Activated naive CD4-positive, alpha-beta T cell treated with anti-CD3 and anti-CD28 coated beads, Interleukin-2, amount 10 ng/mL, durations not matched to agents 7 days and 5 days (primary cell): Measurements from ENCODE around the gene WLS.

Source experiments
- CTCF ChIA-PET: fragments of 350-600 bp; sonication (Branson Sonifier 250); formaldehyde crosslinking; loops from one replicate; lab custom pipeline; 2021; ENCODE audit warnings: antibody characterized with exemption; lab: Charles Lee
- DNase-seq: peaks from one replicate; pipeline ENCODE4 v3.0.0-alpha.2; 2020
- H3K27ac Mint-ChIP-seq: one replicate; pipeline ENCODE4 v1.8.0; 2021; ENCODE audit warnings: mild to moderate bottlenecking, moderate library complexity, mixed read lengths
- H3K27me3 Mint-ChIP-seq: one replicate; pipeline ENCODE4 v1.8.0; 2021; ENCODE audit warnings: mild to moderate bottlenecking, mixed read lengths
- H3K36me3 Mint-ChIP-seq: one replicate; pipeline ENCODE4 v1.8.0; 2021; ENCODE audit warnings: mixed read lengths
- H3K4me1 Mint-ChIP-seq: one replicate; pipeline ENCODE4 v1.8.0; 2021; ENCODE audit warnings: mixed read lengths
- H3K4me3 Mint-ChIP-seq: one replicate; pipeline ENCODE4 v1.8.0; 2021; ENCODE audit warnings: mild to moderate bottlenecking, moderate library complexity, mixed read lengths
- H3K9me3 Mint-ChIP-seq: one replicate; pipeline ENCODE4 v1.8.0; 2021; ENCODE audit warnings: mixed read lengths

The WLS gene

DNA sequence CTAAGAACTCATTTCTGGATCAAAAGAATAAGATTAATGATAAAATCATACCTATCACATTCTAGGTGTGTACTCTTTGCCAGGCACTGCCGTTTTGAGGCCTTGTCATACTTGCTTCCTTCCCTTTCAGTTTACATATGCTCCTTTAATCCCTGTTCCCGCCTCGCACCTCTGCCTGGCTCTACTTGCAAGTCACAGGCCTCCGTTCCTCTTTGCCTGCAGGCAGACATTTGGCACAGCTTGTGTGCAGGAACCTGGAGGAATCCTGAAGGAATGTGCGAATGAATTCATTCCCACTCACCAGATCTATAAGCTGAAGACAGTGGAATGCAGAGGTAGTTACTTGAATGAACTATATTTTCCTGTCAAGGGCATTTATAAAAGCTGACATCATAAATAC is 13.8 kb downstream of the WLS start:
- CTCF ChIA-PET = no interaction called here
- H3K4me3 Mint-ChIP-seq = no peak overlapping the region
- H3K27ac Mint-ChIP-seq = no peak overlapping the region
- H3K36me3 Mint-ChIP-seq = no peaks in the 10 kb centered on the region
- no peak for DNase-seq
- no peaks in the 10 kb centered on the region for H3K27me3 Mint-ChIP-seq
- no peaks in the 10 kb centered on the region for H3K4me1 Mint-ChIP-seq
- H3K9me3 Mint-ChIP-seq = no peaks in the 10 kb centered on the region

DNA sequence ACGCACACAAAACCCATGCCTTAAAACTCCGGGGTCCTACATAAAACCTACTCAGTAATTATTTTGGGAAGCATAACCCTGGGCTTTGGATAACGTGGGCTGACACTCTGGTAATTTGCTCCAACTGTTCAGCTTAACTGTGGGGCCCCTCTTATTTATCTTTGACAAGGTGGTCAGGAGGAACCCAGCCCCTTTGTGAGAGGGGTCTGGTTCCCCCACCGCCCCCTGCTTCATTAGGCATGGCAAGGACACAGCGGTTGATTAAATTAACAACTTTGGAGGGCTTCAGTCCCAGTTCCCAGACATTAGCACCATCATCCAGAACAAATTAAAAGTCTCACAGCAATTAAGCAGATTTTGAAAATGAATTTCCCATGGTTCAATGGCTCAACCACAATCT is 14.7 kb downstream of the WLS start:
- no peak overlapping the region for H3K27ac Mint-ChIP-seq
- H3K4me1 Mint-ChIP-seq = no peaks in the 10 kb centered on the region
- DNase-seq = no peak
- no peaks in the 10 kb centered on the region for H3K9me3 Mint-ChIP-seq
- CTCF ChIA-PET = no interaction called here
- H3K4me3 Mint-ChIP-seq = no peak overlapping the region
- H3K27me3 Mint-ChIP-seq = no peaks in the 10 kb centered on the region
- no peaks in the 10 kb centered on the region for H3K36me3 Mint-ChIP-seq

DNA sequence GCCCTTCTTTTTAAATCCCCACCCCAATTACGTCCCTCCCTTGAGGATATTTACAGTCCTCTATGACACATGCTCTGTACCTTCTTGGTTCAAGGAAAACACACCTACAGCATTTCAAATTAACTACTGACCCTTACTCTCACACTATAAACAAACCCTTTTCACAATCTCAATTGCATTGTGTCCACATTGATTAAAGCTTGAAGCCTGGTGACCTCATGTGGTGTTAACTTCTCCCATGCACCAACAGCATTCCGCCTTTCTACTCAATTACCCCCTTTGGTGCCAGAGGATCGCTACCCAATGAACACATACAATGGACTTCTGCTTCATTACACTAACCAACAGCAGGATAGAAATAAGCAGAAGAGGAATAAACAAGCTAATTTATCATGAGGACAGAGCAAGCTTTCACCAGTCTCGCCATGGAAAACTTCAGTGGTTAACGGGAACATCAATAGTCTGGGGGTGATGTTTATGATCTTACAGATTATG is 15.2 kb downstream of the WLS start:
- H3K27me3 Mint-ChIP-seq = no peaks in the 10 kb centered on the region
- no peak overlapping the region for H3K4me3 Mint-ChIP-seq
- H3K27ac Mint-ChIP-seq = no peak overlapping the region
- no peaks in the 10 kb centered on the region for H3K36me3 Mint-ChIP-seq
- no peaks in the 10 kb centered on the region for H3K4me1 Mint-ChIP-seq
- CTCF ChIA-PET = no interaction called here
- DNase-seq = no peak
- no peaks in the 10 kb centered on the region for H3K9me3 Mint-ChIP-seq

DNA sequence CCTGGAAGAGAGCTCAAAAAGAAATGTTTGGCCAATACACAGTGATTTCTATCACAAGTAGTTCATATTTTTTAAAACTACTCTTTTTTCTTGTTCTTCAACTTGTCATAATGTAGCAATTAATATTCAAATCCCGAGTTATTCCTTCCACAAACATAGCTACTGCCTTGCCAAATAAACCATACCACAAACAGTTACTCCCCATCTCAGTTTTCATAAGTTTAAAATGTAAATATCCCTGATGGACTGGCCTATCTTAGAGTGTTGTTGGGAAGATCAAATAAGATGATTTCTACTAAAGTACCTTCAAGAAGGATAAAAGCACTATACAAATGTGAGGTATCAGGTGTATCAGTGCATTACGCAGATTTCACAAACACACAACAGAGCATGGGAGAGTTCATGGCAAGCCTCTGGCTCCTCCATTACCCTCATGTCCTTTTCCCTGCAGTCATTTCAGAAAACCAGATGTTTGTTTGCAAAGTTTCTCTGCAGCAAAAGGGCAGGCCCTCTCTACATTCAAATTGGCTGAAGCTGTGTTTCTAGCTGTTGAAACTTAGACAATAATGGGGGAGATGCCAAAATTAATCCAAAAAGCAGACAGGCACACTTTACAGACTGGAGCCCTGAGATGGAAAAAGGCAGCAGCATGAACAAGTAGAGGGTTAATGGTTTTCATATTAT is 16.1 kb downstream of the WLS start:
- no peak for DNase-seq
- H3K27me3 Mint-ChIP-seq = no peaks in the 10 kb centered on the region
- no peaks in the 10 kb centered on the region for H3K4me1 Mint-ChIP-seq
- no peaks in the 10 kb centered on the region for H3K9me3 Mint-ChIP-seq
- CTCF ChIA-PET = no interaction called here
- H3K36me3 Mint-ChIP-seq = no peaks in the 10 kb centered on the region
- H3K27ac Mint-ChIP-seq = no peak overlapping the region
- H3K4me3 Mint-ChIP-seq = no peak overlapping the region

DNA sequence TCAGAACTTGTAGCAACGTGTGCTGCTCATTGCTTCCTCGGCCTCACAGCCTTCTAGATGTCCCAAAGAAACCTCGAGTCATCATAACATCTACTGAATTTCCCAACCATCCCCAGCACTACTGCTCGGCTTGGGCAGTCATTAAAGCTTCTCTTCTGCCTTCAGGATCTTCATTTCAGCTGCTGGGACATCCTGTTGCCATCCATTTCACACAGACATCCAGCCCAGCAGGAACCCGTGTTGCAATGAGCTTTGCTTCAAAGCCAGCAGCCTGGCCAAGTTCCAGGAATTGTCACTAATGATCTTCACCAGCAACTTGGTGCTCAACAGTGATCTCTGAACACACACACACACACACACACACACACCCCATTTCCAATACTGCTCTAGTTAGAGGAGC is 18.5 kb downstream of the WLS start:
- H3K4me3 Mint-ChIP-seq = no peak overlapping the region

DNA sequence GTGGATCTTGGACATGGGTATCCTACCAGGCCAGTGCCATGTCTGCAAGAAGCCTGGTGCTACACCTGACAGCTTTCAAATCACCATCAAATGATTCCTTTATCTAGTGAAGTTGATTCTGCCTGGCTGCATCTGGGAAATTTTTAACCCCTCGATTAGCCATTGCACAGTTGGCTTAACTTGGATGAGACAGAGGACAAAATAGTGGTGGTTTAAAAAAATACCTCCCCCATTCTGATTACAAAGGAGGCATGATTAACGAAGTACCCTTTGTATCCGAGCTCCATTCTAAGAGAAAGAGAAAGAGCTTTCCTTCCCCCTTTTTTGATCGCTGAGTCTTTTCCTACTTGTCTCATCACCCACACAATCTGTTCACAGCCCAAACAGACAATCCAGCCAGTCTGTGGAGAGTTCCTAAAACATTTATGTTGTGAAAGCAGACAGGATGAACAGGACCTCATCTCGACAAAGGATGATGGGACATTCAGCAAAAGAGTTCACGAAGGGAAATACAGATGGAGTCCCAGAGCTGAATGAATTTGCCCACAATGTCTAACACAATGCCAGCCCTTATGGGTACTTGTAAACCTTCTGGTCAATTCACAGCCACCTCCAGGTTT is 20.5 kb downstream of the WLS start:
- H3K4me1 Mint-ChIP-seq = no peaks in the 10 kb centered on the region
- H3K27me3 Mint-ChIP-seq = no peaks in the 10 kb centered on the region
- no peak for DNase-seq
- no peaks in the 10 kb centered on the region for H3K36me3 Mint-ChIP-seq
- H3K9me3 Mint-ChIP-seq = no peaks in the 10 kb centered on the region
- H3K27ac Mint-ChIP-seq = no peak overlapping the region
- CTCF ChIA-PET = no interaction called here
- no peak overlapping the region for H3K4me3 Mint-ChIP-seq

More for the DNA sequence above, 18.5 kb downstream of the WLS start:
- no peak overlapping the region for H3K27ac Mint-ChIP-seq
- H3K9me3 Mint-ChIP-seq = no peaks in the 10 kb centered on the region
- CTCF ChIA-PET = no interaction called here
- no peaks in the 10 kb centered on the region for H3K27me3 Mint-ChIP-seq
- no peaks in the 10 kb centered on the region for H3K4me1 Mint-ChIP-seq
- no peak for DNase-seq
- no peaks in the 10 kb centered on the region for H3K36me3 Mint-ChIP-seq

DNA sequence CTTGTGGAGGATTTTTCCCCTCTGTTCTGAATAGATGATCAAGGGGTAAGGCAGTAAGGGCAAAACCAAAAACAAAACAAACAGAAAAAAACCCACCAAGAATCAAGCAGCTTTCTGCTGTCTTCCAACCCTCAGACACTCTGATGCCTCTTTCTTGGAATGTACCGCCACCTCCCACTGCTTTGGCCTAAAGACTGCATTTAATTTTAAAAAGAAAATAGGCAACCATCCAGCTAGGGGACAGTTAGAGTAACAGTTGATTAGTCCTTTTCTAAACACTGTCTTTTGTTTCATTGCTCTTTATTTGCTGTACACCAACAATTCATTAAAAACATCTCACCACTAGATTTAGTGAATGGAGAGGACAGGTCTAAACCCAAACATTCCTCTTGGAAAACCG is 21.5 kb downstream of the WLS start:
- no peaks in the 10 kb centered on the region for H3K9me3 Mint-ChIP-seq
- CTCF ChIA-PET = no interaction called here
- no peak overlapping the region for H3K4me3 Mint-ChIP-seq
- no peaks in the 10 kb centered on the region for H3K27me3 Mint-ChIP-seq
- no peaks in the 10 kb centered on the region for H3K36me3 Mint-ChIP-seq
- H3K4me1 Mint-ChIP-seq = no peaks in the 10 kb centered on the region
- no peak for DNase-seq
- H3K27ac Mint-ChIP-seq = no peak overlapping the region

DNA sequence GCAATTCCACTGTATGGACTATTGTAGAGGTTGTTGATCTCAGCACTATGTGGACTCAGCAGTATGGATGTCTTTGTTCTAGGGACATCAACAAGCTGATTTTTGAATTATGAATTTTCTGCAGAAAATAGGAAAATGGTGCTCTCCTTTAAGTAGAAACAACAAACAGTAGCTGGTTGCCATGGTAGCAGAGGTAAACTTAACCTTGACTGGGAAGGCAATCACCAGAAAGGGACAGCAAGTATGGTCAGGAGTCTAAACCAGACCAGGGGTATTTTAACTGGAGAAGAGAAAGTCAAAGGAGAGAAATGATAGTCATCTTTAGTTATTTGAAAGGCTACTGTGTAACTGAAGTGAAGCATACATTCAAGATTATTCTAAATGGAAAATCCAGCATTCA is 22.3 kb downstream of the WLS start:
- no peak for DNase-seq

DNA sequence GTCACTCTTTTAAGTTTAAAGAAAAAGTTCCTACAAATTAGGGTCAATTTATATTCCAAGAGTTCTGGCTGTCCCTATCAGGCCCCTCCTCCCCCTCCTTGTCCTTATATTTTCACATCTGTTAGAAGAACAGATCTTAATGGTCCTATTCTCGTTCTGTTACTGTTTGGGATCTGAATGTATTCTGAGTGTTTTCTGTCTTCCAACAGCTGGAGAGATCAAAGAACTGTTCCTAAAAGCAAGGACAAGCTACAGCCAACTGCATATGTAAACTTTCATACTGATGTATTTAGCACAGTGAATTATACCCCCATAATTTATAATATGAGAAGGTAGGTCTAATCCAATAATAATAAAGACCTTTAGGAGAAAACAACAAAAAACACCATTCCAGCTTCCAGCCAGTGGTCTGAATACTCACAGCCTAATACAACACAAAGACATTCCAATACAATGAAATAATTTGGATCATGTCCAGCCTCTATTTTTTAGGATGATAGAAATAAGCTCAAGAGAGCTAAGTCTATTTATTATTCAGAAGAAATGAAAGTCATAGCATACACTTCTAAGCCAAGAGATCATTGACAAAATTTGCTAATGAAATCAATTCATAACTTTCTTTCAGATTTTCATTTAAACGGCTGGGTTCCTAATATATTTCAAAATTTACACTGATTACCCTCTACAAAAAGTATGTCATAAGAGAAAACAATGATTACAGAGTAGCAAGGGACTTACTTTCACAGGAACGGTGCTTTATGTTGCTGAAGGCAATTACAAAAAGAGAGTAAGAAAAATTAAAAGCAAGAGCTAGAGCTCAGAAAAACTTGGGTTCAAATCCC is 25.3 kb downstream of the WLS start:
- no peak overlapping the region for H3K4me3 Mint-ChIP-seq
- no peaks in the 10 kb centered on the region for H3K4me1 Mint-ChIP-seq
- no peaks in the 10 kb centered on the region for H3K27me3 Mint-ChIP-seq
- no peak for DNase-seq
- H3K36me3 Mint-ChIP-seq = no peaks in the 10 kb centered on the region
- no peaks in the 10 kb centered on the region for H3K9me3 Mint-ChIP-seq
- CTCF ChIA-PET = no interaction called here
- no peak overlapping the region for H3K27ac Mint-ChIP-seq

More for the DNA sequence above, 22.3 kb downstream of the WLS start:
- H3K9me3 Mint-ChIP-seq = no peaks in the 10 kb centered on the region
- no peaks in the 10 kb centered on the region for H3K27me3 Mint-ChIP-seq
- H3K27ac Mint-ChIP-seq = no peak overlapping the region
- H3K4me3 Mint-ChIP-seq = no peak overlapping the region
- no peaks in the 10 kb centered on the region for H3K36me3 Mint-ChIP-seq
- CTCF ChIA-PET = no interaction called here
- H3K4me1 Mint-ChIP-seq = no peaks in the 10 kb centered on the region

DNA sequence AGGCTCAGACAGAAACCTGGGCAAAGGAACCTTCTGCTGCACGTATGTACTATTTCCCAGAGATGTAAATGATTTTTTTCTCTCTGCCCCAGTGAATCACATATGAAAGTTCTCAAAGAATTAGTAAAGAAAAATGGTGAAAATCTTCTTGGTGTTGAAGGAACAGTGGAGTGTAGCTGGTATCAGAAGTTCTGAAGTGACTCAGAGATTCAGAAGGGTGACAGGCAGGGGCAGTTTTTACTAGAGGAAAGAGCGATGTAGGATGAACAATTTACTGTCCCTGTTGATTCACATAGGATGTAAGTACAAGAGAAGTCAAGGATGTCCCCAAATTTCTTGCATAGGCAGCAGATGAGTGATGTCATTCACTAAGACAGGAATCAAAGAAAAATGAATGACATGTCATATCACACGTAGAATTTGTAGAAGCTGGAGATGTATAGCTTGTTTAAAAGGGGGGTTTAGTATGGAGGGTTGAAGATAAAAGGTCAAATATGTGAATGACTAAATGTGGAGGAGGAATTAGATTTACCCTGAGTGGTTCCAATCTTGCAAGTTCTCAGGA is 26.4 kb downstream of the WLS start:
- Mint-ChIP-seq H3K36me3 (no peaks in the 10 kb centered on the region), H3K27me3 (no peaks in the 10 kb centered on the region), H3K9me3 (no peaks in the 10 kb centered on the region), H3K4me3 (no peak overlapping the region), H3K27ac (no peak overlapping the region), H3K4me1 (no peaks in the 10 kb centered on the region)
- CTCF ChIA-PET = no interaction called here
- DNase-seq = no peak

DNA sequence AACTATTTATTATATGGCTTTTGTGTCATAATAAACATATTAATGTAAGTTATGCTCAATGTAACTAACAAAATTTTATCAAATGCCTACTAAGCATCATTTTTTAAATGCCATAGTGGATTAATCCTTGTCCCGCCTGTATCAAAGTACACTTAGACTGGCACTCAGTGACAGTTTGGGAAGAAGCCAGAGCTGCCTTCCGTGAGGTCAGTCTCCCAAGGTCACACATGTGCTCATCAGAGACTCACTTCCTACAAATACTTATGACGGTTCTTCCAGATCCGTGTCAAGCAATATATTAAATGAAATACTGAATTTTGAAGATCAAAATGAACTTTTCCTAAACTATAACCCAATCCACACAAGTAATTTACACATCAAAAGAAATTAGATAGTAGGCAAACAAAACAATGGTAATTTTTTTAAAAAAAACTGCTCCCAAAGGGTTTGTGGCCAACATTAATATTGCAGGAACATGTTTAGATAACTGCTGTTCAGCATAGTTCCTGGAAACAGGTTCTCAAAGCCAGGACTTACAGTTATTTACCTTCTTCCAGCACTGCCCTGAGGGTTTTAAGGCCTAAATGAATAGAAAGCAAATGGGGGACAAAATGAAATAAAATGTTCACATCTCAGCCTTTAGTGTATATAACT is 27.2 kb downstream of the WLS start:
- no peaks in the 10 kb centered on the region for H3K9me3 Mint-ChIP-seq
- no peaks in the 10 kb centered on the region for H3K36me3 Mint-ChIP-seq
- DNase-seq = no peak
- H3K27ac Mint-ChIP-seq = no peak overlapping the region
- H3K4me1 Mint-ChIP-seq = no peaks in the 10 kb centered on the region
- CTCF ChIA-PET = no interaction called here
- no peaks in the 10 kb centered on the region for H3K27me3 Mint-ChIP-seq
- H3K4me3 Mint-ChIP-seq = no peak overlapping the region

DNA sequence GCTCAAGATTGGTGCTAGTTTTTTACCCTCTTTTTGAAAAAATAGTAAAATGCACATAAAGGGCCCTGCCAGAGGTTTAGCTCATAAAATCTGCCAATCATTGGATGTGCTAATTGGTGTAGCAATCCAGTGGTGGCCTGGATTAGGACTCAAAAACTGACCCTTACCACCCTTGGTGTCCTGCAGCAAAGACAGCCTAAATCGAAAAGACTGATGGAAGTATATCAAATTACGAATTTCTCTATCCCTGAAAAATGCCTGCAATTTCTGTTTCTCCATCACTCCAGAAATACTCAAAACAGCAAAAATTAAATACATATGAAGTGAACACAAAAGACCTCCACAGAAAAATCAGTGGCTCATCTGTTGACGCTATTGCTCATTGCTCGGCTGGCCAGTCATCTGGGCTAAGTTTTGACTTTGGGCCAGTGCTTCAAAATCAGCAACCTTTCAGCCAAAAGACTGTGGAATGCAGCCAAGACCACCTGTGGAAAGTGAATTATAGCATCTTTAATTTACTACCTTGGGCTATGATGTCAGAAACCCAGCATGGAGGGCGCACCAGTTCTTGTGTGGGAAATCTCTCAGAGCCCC is 30.0 kb downstream of the WLS start:
- no peaks in the 10 kb centered on the region for H3K36me3 Mint-ChIP-seq
- no peak for DNase-seq
- H3K27me3 Mint-ChIP-seq = no peaks in the 10 kb centered on the region
- H3K4me1 Mint-ChIP-seq = no peaks in the 10 kb centered on the region
- H3K4me3 Mint-ChIP-seq = no peak overlapping the region
- CTCF ChIA-PET = no interaction called here
- H3K27ac Mint-ChIP-seq = no peak overlapping the region
- H3K9me3 Mint-ChIP-seq = no peaks in the 10 kb centered on the region

DNA sequence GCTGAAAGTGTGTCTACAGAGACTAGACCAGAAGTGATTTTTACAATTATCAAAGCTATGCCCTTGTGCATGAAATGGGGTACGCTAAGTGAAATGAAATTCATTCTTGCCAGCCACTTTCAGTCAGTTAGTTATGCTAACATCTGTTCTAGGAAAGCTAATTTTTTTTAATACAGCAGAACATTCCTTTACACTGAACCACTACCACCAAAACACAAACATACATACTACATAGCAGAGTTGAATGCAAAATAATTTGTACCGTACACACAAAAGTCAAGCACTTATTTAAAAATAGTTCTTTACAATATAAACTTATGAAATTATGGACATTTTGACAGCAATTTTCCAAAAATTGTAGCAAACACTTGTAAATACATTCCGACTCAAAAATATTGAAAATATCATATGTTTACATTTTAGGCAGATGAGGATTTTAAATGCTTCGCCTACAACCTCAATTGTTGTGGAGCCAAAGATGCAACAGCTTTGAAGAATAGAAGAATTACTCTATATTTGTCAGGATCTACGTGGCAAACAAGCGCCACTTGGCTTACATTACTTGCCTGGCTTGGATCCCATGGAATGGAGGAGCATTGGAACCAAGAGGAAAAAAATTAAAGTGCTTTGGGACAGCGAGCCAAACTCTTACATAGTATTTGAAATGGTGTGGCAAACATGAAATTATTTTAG is 30.6 kb downstream of the WLS start:
- Mint-ChIP-seq H3K27ac (no peak overlapping the region), H3K27me3 (no peaks in the 10 kb centered on the region), H3K4me3 (no peak overlapping the region), H3K4me1 (no peaks in the 10 kb centered on the region), H3K9me3 (no peaks in the 10 kb centered on the region), H3K36me3 (no peaks in the 10 kb centered on the region)
- no peak for DNase-seq
- CTCF ChIA-PET = no interaction called here
